GM19372 (cell line): ENCODE data around the gene CUBN.

Experiments
- ATAC-seq: cut with Tn5 transposase; IDR thresholded peaks from one replicate; pipeline ENCODE4 v1.9.1; 2021; ENCODE audit warnings: mild to moderate bottlenecking, low read depth, moderate library complexity; ENCODE audit not compliant: unreplicated experiment

CUBN gene

DNA sequence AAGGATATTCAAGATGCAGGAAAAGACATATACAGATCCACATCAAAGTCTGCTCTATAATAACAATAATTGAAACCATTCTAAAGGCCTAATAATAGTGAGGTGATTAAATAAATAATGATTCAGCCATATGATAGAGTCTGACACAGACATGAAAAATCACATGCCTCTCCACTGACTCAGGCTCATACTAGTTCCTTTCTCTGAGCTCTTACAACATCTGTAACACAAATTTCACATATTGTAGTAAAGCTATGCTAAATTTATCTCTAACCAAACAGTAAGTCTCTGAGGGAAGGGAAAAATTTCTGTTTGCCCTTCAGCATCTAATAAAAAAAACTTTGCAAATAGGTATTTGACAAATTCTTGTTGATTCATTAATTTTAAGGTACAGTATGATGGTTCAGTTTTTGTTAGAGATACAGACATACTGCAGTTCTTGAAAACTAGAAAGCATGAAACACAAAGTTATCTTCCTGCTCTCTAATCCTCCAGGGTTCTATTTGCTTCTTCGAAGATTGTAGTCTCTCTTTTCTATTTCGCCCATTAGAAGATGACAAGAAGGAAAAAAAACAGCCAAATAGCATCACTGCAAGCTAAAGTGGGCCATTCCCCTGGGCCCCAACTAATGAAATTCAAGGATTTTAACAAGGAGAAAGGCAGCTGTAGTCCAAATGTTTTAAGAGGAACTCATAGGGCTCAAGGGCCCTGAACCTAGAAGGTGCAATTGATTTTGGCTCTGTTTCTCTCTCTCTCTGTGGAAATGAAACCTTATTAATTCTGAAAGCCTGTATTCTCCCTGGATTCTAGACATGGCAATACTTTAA is 53.9 kb downstream of the CUBN start:
- no peak for ATAC-seq

DNA sequence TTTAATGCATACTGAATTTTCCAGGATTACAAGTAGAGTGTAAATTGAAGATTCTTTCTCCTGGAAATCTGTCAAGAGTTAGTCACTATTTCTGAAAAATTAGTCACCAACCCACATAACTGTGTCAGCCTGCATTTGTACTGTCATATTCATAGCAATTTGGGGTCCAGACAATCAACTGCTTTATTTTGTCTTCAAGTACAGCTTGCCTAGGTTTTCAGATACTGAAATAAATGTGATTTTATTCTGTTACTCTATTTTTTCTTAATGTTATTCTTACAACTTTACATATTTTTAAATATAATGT is 55.1 kb downstream of the CUBN start:
- ATAC-seq = no peak

DNA sequence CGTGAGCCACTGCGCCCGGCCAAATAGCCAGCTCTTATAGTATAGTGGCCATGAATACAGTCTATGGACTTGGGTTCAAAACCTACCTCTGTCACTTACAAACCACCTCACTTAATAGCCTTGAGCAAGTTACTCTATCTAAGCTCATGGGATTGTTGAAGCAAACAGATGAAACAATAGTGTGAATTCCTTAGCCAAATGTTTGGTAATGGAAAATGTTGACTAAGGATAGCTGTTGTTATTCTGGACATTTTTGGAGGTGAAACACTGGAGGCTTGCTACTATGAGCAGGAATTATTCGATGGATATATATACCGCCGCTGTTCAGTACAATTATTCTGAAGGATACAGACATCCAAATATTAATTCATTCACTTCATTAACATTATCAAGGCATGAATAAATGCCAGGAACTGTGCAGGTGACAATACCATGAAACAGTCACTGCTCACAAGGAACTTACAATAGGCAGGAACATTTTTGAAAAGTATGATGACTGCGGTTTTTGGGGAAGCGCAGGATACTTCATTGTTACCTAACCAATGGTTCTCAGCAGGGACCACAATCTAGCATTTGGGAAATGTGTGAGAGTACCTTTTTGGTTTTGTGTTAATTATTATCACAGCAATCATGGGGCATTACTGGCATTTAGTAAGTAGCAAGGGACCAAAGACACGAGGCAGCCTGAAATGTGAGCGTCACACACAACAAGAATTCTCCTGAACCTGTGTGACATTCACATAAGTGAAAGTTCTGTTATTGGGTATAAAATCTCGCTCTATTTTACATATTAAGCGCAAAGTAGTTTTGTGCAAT is 55.7 kb downstream of the CUBN start:
- no peak for ATAC-seq

DNA sequence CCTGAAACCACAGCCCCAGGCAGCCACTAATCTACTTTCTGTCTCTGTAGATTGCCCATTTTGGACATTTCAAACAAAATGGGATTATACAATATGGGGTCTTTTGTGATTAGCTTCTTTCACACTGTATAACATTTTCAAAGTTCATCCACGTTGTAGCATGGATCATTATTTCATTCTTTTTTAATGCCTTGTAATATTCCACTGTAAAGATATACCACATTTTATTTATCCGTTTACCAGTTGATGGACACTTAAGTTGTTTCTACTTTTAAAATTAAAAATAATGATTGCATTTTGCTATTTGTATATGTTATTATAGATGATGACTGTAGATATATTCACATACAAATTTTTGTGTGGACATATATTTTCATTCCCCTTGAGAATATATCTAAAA is 60.7 kb downstream of the CUBN start:
- ATAC-seq = no peak

DNA sequence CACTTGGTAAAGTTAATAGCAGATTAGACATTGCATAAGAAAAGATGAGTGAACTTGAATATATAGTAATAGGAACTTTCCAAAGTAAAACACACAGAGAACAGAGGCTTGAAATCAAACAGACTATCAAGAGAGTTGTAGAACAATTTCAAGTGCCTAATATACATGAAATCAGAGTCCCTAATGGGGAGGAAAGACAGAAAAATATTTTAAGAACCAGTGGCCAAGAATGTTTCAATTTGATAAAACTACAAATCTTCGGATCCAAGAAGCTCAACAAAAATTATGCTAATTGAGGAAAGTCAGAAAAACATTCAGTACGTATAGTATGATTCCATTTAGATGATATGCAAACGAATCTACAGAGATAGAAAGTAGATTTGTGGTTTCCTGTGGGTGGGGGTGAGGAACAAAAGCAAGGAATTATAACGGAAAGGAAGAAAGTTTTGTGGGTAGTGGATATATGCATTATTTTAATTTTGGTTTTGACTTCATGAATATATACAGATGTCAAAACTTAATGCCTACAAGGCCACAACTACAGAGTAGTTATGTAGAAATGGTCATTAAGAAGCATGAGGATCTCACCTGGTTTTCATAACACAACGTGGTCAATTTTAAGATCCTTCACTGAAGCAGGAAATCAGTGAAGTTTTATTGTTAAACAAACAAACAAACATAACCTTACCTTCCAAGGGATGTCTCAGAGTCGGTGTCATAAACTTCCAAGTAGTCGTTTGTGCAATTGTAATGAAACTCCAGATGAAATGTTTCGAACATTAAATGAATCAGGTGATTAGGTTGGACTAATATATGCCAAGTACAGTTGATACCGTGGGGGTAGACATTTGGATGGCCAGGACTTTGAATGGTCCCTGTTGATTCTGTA is 62.0 kb downstream of the CUBN start:
- no peak for ATAC-seq

GRCh38 chr10:17066807-17067206 is 62.8 kb downstream of the CUBN start:
- ATAC-seq = no peak

DNA sequence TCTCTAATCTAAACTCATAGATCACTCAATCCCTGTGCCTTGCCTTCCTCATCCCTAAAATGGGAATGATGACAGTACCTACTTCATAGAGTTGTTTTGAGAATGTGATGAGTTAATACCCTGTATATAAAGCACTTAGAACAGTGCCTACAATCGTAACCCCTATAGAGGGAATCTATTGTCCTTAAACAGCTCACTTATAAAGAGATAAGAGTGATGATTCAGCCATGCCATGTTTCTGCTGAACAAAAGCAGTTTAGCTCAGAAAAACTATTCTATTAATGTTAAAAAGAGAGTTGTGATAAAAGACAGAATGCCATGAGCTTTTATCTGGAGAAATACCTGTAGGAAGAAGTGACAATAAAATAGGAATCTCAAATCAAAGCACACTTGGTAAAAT is 63.6 kb downstream of the CUBN start:
- ATAC-seq = no peak

- ATAC-seq = no peak
Measured at GRCh38 chr10:17065273-17065672, 64.3 kb downstream of the CUBN start.

DNA sequence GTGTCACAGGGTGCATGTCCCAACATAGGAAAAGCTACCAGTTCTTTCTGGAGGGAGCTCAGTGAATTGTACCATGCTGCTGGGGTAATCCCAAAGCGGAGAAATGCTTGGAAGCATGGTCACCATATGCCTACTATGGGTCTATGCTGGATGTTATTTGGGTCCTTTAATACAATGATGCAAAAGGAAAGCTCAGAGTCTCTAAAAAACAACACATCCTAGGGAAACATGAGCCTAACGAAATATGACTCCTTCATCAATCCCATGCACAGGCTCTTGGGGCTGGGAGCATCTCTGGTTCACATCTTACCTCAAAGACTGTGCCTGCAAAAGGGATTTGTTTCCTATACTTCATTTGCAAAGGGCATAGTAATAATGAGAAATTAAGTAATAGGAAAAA is 65.2 kb downstream of the CUBN start:
- no peak for ATAC-seq

GRCh38 chr10:17062955-17063484 is 66.6 kb downstream of the CUBN start:
- ATAC-seq = no peak

GRCh38 chr10:17062493-17062892 is 67.1 kb downstream of the CUBN start:
- ATAC-seq = no peak

GRCh38 chr10:17062009-17062408 is 67.6 kb downstream of the CUBN start:
- ATAC-seq = no peak

DNA sequence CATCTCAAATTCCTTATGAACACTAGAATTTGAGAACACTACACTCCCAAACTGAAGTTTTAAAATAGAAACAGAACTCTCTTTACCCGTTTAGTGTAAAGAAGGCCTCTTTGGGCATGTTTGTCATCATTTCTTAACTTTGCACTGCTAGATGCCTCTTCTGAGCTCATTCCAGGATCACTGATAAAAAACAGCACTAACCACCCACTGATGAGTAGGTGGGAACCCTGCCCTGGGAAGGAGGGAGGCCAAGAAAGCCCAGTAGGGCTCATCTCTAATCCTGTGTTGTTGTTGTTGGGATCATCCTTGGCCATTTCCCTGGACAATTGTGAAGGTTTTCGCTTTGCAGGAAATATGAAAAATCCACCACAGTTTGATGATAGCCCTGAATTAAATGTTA is 68.2 kb downstream of the CUBN start:
- no peak for ATAC-seq

DNA sequence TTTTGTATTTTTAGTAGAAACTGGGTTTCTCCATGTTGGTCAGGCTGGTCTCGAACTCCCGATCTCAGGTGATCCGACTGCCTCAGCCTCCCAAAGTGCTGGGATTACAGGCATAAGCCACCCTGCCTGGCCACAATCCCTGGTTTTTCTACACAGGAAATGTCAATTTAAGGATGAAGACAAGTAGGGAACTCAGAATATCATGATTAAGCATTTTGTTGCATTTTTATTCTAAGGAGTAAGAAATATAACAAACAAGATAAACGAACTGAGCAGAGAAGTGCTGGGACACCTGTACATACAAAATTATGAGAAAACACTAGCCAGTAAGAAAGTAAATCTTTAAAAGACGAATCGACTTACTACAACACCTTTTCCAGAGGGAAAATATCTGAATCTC is 69.3 kb downstream of the CUBN start:
- no peak for ATAC-seq

DNA sequence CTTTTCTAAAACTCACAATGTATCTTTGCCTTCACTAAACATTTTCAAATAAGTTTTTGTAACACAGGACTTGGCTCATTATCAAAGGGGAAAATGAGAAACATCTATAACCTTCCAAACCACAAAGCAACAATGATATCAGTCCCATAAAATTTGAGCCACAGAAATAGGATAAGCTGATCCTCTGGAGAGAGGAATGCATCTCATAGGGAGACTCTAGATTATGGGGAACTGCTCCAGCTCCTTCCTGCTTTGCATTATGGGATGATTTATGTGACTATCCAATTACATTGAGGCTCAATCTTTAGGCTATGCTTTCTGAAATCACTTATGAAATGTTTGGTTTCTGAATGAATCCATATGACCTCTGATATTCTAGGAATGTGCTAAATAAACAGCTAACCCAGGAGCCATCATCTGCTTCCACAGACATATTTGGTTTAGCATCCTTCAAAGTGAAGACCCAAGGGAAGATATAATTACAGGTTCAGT is 70.4 kb downstream of the CUBN start:
- ATAC-seq = no peak

- no peak for ATAC-seq
Measured at GRCh38 chr10:17058093-17058492, 71.5 kb downstream of the CUBN start.

DNA sequence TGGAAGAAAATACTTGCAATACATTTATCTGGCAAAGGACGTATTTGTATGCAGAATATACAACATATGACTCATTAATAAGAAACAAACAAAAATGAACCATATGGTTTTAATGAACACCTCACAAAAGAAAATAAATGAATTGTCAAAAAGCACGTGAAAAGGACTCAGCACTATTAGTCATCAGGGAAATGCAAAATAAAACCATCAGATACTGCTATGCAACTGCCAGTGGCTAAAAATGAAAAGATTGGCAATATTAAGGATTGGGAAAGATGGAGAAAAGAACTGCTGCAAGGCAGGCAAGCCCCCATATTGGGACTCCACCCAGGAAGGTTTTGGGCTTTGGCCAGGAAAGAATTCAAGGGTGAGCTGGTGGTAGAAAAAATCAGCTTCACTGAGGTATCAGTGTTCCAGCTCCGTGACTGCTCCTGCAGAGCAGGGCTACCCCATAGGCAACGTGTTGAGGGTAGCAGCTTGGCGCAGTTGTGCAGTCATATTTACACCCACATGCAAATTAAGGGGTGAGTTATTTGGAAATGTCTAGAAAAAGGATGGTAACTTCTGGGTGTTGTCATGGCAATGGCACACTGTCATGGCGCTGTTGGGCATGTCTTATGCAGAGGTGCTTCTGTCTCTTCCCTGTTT is 72.7 kb downstream of the CUBN start:
- no peak for ATAC-seq

GRCh38 chr10:17053513-17053912 is 76.1 kb downstream of the CUBN start:
- no peak for ATAC-seq

GRCh38 chr10:17053061-17053460 is 76.5 kb downstream of the CUBN start:
- ATAC-seq = no peak

- ATAC-seq = no peak
Measured at GRCh38 chr10:17051851-17052250, 77.8 kb downstream of the CUBN start.
